Natural killer cell (primary cell): ENCODE data around the gene FUT3. TPM values are rescaled to one million over a fixed set of nuclear protein-coding genes. Genes with fewer than 3 reads are reported as not detected.

ENCODE experiments used
- ATAC-seq, 3 donors: fragments of 150-1000 bp in 2 of 3; fragments of 200-7000 bp in 1 of 3; cut with Tn5 transposase; 1 replicate in 1 of 3; 2 replicates in 2 of 3; pipeline ENCODE4 v1.10.0; 2021; ENCODE audit warnings: mild to moderate bottlenecking in 2 of 3, moderate library complexity in 2 of 3
- DNase-seq, 2 donors: peaks; one replicate each; pipeline versions ENCODE4 v3.0.0 to v3.0.0-alpha.2; 2013 to 2021; ENCODE audit warnings: mixed read lengths in 1 of 2
- H3K27ac ChIP-seq: one replicate; pipeline ENCODE4 v1.5.1; 2013; ENCODE audit warnings: mild to moderate bottlenecking, low read length
- H3K27me3 ChIP-seq: one replicate; pipeline ENCODE4 v1.6.1; 2013; ENCODE audit warnings: low read length; ENCODE audit not compliant: control insufficient read depth, insufficient read depth
- H3K36me3 ChIP-seq: one replicate; pipeline ENCODE4 v1.6.1; 2013; ENCODE audit warnings: low read length; ENCODE audit not compliant: control insufficient read depth, insufficient read depth
- H3K4me1 ChIP-seq: one replicate; pipeline ENCODE4 v1.6.1; 2013; ENCODE audit warnings: low read length; ENCODE audit not compliant: control insufficient read depth, insufficient read depth
- H3K4me3 ChIP-seq: one replicate; pipeline ENCODE4 v1.5.1; 2013; ENCODE audit warnings: low read length
- H3K9me3 ChIP-seq: one replicate; pipeline ENCODE4 v1.6.1; 2013; ENCODE audit warnings: low read length; ENCODE audit not compliant: control insufficient read depth, insufficient read depth
- H3K27ac Mint-ChIP-seq, 2 donors: one replicate each; pipeline ENCODE4 v1.8.0; 2022; ENCODE audit warnings: mild to moderate bottlenecking in 2 of 2, mixed read lengths in 2 of 2, moderate library complexity in 1 of 2
- H3K27me3 Mint-ChIP-seq, 2 donors: one replicate each; pipeline ENCODE4 v1.8.0; 2022; ENCODE audit warnings: low read depth in 2 of 2, mixed read lengths in 2 of 2
- H3K36me3 Mint-ChIP-seq: one replicate; pipeline ENCODE4 v1.8.0; 2022; ENCODE audit warnings: mixed read lengths
- H3K4me1 Mint-ChIP-seq, 2 donors: one replicate each; pipeline ENCODE4 v1.8.0; 2022; ENCODE audit warnings: mixed read lengths in 2 of 2
- H3K4me3 Mint-ChIP-seq: one replicate; pipeline ENCODE4 v1.8.0; 2022; ENCODE audit warnings: mild to moderate bottlenecking, moderate library complexity, mixed read lengths
- H3K9me3 Mint-ChIP-seq, 2 donors: one replicate each; pipeline ENCODE4 v1.8.0; 2022; ENCODE audit warnings: mixed read lengths in 2 of 2
- WGBS: methylation state at CpG from one replicate; pipeline ENCODE4 v1.1.7; 2013; ENCODE audit warnings: missing lambda C conversion rate; ENCODE audit not compliant: insufficient coverage; 5-methylcytosine and 5-hydroxymethylcytosine counted together
- intact Hi-C: fragments of 100-400 bp; cut with micrococcal nuclease; formaldehyde crosslinking; loops from one replicate; pipeline ENCODE4 v1.14.2; 2022
- total RNA-seq, 4 donors: library from RNA; stranded (reverse); fragments of 120-200 nt in 1 of 4; gene quantifications; one replicate each; pipeline versions ENCODE4 v1.2.3 to v1.2.4, GENCODE V29; 2013 to 2022
- TF ChIP-seq, protein P1 (sequence below): fragments of 200-600 bp; IDR thresholded peaks from one replicate; pipeline ENCODE4 v1.8.0; 2022; ENCODE audit warnings: antibody characterized with exemption

Gene FUT3
- total RNA-seq, 3 donors from 2014 or later (not counting 1 experiment from before 2014, with no cell fraction given) = not detected

DNA sequence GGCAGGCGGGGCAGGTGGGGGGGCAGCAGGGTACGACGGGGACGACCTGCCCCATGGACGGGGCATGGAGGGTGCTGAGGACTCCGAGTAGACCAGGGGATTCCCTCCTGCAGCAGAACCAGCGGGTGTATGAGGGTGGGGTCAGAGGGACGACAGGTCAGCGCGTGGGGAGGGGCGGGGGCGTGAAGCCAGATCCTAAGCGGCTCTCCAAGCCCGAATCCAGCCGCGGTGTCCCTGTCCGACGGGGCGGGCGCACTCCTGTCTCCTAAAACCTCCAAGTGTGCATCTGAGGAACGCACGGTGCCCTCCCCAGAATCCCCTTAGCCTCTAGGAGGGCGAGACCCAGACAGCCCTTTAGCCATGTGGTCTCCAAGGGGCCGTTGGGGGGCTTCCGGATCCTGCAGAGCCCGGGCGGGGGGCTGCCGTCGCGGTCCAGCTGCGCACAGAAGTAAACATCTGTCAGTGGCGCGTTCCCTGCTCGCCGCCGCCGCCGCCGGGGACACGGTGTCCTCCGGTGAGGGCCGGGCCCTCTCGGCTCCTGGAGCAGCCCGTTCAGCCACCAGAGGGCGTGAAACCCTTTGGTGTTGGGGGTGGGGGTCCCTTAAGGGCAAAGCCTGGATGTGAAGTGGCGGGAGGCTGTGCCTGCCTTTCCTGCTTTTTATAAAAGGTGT lies 45.7 kb downstream of the FUT3 start:
- H3K9me3 ChIP-seq = no peaks in the 10 kb centered on the region
- H3K27me3 ChIP-seq = peaks cover 38% of the 10 kb centered on the region
- DNase-seq = peak in 1 of 2 donors; percentile 79
- ATAC-seq = no peak
- H3K27ac ChIP-seq = no peak overlapping the region
- 4% methylated on average over 46 of the region's 46 CpGs for WGBS
- Mint-ChIP-seq H3K4me3 (peak overlapping the region; percentile 50), H3K27ac (no peak overlapping the region), H3K4me1 (peaks cover 12 to 19% of the 10 kb centered on the region in 2 donors), H3K36me3 (no peaks in the 10 kb centered on the region), H3K27me3 (peaks cover 7 to 42% of the 10 kb centered on the region in 2 donors), H3K9me3 (no peaks in the 10 kb centered on the region)
- peaks cover 27% of the 10 kb centered on the region for H3K4me1 ChIP-seq
- intact Hi-C loops = loop anchor here (2.0 kb wide), 1 partner anchor 87 kb away; no protein-coding TSS in a partner anchor
- H3K36me3 ChIP-seq = no peaks in the 10 kb centered on the region
- TF ChIP-seq, protein P1, sequence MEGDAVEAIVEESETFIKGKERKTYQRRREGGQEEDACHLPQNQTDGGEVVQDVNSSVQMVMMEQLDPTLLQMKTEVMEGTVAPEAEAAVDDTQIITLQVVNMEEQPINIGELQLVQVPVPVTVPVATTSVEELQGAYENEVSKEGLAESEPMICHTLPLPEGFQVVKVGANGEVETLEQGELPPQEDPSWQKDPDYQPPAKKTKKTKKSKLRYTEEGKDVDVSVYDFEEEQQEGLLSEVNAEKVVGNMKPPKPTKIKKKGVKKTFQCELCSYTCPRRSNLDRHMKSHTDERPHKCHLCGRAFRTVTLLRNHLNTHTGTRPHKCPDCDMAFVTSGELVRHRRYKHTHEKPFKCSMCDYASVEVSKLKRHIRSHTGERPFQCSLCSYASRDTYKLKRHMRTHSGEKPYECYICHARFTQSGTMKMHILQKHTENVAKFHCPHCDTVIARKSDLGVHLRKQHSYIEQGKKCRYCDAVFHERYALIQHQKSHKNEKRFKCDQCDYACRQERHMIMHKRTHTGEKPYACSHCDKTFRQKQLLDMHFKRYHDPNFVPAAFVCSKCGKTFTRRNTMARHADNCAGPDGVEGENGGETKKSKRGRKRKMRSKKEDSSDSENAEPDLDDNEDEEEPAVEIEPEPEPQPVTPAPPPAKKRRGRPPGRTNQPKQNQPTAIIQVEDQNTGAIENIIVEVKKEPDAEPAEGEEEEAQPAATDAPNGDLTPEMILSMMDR = peak; percentile 42
- H3K4me3 ChIP-seq = no peak overlapping the region

DNA sequence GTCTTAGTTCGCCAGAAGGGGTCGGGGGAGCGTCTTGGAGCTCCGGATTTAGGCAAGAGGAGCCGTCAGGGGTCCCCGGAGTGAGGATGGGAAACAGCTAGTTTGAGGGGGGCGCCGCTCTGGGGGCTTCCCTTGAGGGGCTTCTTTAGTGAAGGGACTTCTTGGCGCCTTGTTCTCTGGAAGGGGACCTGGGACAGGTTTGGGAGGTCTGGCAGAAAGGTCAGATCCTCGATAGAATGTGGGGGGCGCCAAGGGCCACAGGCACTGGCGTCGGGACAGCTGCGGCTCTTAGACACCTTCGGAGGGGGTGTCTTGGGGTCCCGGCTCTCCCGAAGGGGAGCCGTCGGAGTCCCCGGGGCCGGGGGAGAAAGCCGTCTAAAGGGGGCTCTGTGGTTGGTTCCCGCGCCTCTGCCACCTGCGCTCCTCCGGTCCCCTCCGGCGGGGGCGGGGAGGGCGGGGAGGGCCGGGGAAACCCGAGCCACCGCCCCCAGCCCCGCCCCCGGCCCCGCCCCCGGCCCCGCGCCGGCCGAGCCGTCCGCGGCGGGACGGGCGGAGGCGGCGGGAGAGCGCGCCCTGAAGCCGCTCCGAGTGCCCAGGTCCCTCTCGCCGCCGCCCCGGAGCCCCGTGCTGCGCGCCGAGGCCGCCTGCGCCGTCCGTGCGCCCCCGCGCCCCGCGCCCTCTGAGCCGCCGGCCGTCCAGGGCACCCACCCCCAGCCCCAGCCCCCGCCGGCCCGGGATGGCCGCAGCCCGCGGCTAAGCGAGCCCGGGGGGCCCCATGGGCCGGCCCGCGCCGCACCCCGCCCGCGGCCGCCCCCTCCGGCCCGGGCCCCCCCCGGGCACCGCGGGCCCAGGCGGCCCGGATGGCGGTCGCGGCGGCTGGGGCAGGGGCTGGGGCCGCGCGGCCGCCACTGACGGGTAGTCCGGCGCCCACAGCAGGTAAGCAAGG lies 46.5 kb downstream of the FUT3 start, which contains the start of gene NRTN:
Gene NRTN (plus strand): TSS at position 552 of the 946 bp plus-strand sequence. CDS start 19,099 bp downstream, outside the sequence.
- Mint-ChIP-seq H3K4me1 (peaks cover 12 to 19% of the 10 kb centered on the region in 2 donors), H3K36me3 (no peaks in the 10 kb centered on the region), H3K27me3 (peaks cover 7 to 44% of the 10 kb centered on the region in 2 donors), H3K4me3 (peak within 1 kb of the TSS; percentile 78), H3K9me3 (no peaks in the 10 kb centered on the region), H3K27ac (peak within 1 kb of the TSS; percentile 74 to 91)
- Histone ChIP-seq H3K9me3 (no peaks in the 10 kb centered on the region), H3K27ac (no peak within 1 kb of the TSS), H3K36me3 (no peaks in the 10 kb centered on the region), H3K4me3 (no peak within 1 kb of the TSS), H3K27me3 (peaks cover 39% of the 10 kb centered on the region), H3K4me1 (peaks cover 27% of the 10 kb centered on the region)
- intact Hi-C loops = loop anchor here (1.0 to 5.0 kb wide), 3 partner anchors 88 to 218 kb away; partner anchors contain the start of gene VMAC
- 2% methylated on average over 106 of the region's 107 CpGs for WGBS
- peak in 2 of 3 donors; percentile 37 to 41 for ATAC-seq
- TF ChIP-seq, protein P1 = no peak
- DNase-seq = peak in 1 of 2 donors; percentile 72

DNA sequence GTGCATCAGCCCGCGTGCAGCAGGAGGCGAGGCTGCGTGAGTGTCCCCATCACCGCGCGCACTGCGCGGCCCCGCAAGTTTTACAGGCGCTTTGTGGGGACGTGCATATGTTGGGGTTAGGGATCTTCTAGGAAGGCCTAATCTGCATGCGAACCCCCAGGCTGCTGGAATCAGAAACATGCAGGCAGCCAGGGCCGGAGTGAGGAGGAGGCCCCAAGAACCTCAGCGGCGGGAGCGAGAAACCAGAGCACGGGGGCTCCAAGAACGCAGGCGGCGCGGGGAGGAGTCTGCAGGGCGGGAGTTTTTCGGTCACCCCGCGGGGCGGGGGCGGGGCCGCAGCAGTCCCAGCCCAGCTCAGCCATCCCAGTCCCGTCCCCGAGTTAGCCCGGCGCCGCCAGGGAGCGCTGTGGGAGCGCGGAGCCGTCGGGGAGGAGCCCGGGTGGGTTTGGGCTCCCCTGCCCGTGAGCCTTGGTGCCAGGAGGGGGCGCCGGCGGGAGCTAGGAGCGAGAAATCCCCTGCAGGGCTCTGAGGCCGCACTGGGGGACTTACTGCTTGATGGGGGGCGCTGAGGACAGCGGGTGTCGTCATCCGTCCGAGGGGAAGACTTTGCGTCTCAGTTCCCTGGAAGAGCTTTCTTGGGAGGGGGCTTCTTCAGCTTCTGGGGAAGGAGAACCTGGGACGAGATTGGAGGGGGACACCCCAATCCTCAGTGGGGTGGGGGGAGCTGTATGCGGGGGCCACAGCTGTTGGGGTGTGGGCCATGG lies 47.3 kb downstream of the FUT3 start:
- DNase-seq (peak; percentile 85 to 96), ATAC-seq (peak; percentile 92 to 95 (median 94))
- Mint-ChIP-seq H3K27ac (peak overlapping the region; percentile 74 to 91), H3K27me3 (peaks cover 7 to 50% of the 10 kb centered on the region in 2 donors), H3K4me1 (peaks cover 12 to 19% of the 10 kb centered on the region in 2 donors), H3K36me3 (no peaks in the 10 kb centered on the region), H3K4me3 (peak overlapping the region; percentile 78), H3K9me3 (no peaks in the 10 kb centered on the region)
- Histone ChIP-seq H3K27ac (no peak overlapping the region), H3K27me3 (peaks cover 39% of the 10 kb centered on the region), H3K9me3 (no peaks in the 10 kb centered on the region), H3K4me1 (peaks cover 27% of the 10 kb centered on the region), H3K4me3 (no peak overlapping the region), H3K36me3 (no peaks in the 10 kb centered on the region)
- intact Hi-C loops = loop anchor here (1.0 to 5.0 kb wide), 3 partner anchors 89 to 218 kb away; partner anchors contain the start of gene VMAC
- under 1% methylated on average over 54 of the region's 54 CpGs for WGBS
- TF ChIP-seq, protein P1 = peak; percentile 87
